Omental fat pad (tissue), 4 donors: ENCODE data around the gene CDH23. TPM values are rescaled to one million over a fixed set of nuclear protein-coding genes. Genes with fewer than 3 reads are reported as not detected.

Source experiments
- ATAC-seq: fragments of 150-250 bp; one replicate; pipeline ENCODE4 v1.9.1; 2016; ENCODE audit warnings: mild to moderate bottlenecking, moderate library complexity; ENCODE audit not compliant: low FRiP score
- DNase-seq: peaks from one replicate; pipeline ENCODE4 v3.0.0-alpha.2; 2019; ENCODE audit warnings: low spot score
- CTCF ChIP-seq, 3 donors: fragments of 450-650 bp; IDR thresholded peaks; one replicate each; pipeline ENCODE4 v1.5.1; 2016 to 2017; ENCODE audit warnings: antibody characterized with exemption in 3 of 3, mild to moderate bottlenecking in 3 of 3, moderate library complexity in 2 of 3
- total RNA-seq, 4 donors: library from RNA; depleted of rRNA; stranded (reverse); fragments of >200 nt; gene quantifications; one replicate each; pipeline ENCODE4 v1.1.0, GENCODE V29; 2016

Gene CDH23
- total RNA-seq, 4 donors from 2014 or later = 25.3 to 41.9 (median 34.4) TPM

DNA sequence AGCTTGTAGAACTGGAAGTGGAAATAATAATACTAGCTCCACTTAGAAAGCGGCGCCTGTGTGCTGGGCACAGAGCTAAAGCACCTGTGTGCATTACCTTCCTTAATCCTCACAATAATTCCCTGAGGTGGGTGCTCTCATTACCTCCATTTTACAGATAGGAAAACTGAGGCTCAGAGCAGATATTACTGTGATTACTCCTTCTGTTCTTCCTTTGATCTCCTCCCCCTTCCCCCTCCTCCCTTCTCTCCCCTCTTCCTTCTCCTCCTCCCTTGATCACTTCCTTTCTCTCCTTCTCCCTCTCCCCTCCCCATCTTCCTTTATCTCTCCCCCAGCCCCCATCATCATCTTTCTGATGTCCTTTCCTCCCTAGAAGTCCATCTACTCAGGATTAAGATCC lies 267.9 kb downstream of the CDH23 start:
- TF ChIP-seq CTCF (IDR thresholded peaks at IDR 0.05) = no peak
- no peak for ATAC-seq
- DNase-seq = no peak

GRCh38 chr10:71665456-71665855 lies 268.7 kb downstream of the CDH23 start:
- no peak for ATAC-seq
- no peak for TF ChIP-seq CTCF (IDR thresholded peaks at IDR 0.05)
- DNase-seq = no peak

DNA sequence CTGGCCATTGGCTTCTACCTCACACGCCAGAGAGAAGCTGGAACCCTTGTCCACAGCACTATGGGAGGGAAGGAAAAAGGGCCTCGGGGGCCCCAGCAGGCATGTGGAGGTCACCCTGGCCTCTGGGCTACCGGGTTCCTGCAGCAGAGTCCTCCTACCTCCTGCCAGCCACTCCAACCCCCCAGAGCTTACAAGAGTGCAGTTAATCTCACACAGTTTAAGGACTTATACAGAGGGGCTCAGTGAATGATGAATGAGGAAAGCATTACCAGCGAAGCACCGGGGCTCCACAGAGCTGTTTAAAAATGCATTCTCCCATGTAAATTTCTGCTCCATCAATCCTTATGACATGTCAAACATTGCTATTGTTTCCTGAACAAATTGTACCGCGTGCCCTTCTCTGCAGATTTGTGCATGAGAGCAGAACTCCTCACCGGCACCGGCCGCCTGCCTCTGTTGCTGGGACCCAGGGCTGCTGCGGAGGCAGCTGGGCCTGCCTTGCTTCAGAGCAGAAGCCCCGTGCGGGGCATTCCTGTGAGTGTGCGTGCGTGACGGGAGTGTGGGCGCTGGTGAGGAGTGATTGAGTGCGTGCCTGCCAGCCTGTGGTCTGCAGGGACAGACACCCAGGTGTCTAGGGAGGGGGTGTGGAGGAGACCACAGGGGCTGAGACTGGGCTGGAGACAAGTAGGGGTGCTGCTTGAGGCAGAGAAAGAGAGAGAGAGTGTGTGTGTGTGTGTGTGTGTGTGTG lies 270.1 kb downstream of the CDH23 start:
- DNase-seq = no peak
- no peak for ATAC-seq
- no peak for TF ChIP-seq CTCF (IDR thresholded peaks at IDR 0.05)

GRCh38 chr10:71667387-71667752 lies 270.6 kb downstream of the CDH23 start:
- ATAC-seq (no peak), DNase-seq (no peak)
- no peak for TF ChIP-seq CTCF (IDR thresholded peaks at IDR 0.05)

- TF ChIP-seq CTCF (IDR thresholded peaks at IDR 0.05) = no peak
- ATAC-seq (no peak), DNase-seq (no peak)
These were observed 275.6 kb downstream of the CDH23 start for GRCh38 chr10:71671994-71672946.

GRCh38 chr10:71675295-71675970 lies 278.7 kb downstream of the CDH23 start:
- TF ChIP-seq CTCF (IDR thresholded peaks at IDR 0.05) = no peak
- no peak for DNase-seq
- no peak for ATAC-seq
